Keratinocyte (primary cell): ENCODE data around the gene PARL.

Experiments used
- EZH2 ChIP-seq: IDR thresholded peaks from one replicate; pipeline ENCODE4 v1.6.1; 2012; ENCODE audit warnings: inconsistent platforms, mild to moderate bottlenecking, low read length, moderate library complexity
- TF ChIP-seq, protein P1 (sequence below), 3 experiments: IDR thresholded peaks in 1 of 3; conservative IDR thresholded peaks in 1 of 3; optimal IDR thresholded peaks in 1 of 3; 2 replicates in 2 of 3; 3 replicates in 1 of 3; pipeline versions ENCODE3 to v1.5.1; 2011; ENCODE audit warnings: low read length in 3 of 3, mild to moderate bottlenecking in 3 of 3, moderate library complexity in 2 of 3, control low read depth in 1 of 3, inconsistent platforms in 1 of 3; ENCODE audit not compliant: insufficient read depth in 2 of 3; ENCODE audit errors: extremely low read depth in 1 of 3

DNA sequence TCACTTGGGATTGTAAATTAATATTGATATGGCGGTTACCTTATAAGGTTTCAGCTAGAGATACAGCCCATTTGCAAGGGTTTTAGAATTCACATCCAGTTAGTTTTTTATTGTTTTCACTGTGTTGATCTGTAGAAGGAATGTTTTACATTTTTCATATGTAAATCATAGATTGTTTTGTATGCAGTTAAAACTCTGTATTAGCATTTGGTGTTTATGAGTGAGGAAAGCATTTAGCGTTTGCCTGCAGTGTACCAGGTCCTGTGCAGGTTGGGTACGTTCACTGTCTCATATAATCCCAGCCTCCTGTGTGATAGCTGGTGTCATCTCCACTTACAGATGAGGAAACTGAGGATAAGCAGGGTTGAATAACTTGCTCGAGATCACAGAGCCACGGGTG, 83.1 kb downstream of the PARL start:
- TF ChIP-seq, protein P1, sequence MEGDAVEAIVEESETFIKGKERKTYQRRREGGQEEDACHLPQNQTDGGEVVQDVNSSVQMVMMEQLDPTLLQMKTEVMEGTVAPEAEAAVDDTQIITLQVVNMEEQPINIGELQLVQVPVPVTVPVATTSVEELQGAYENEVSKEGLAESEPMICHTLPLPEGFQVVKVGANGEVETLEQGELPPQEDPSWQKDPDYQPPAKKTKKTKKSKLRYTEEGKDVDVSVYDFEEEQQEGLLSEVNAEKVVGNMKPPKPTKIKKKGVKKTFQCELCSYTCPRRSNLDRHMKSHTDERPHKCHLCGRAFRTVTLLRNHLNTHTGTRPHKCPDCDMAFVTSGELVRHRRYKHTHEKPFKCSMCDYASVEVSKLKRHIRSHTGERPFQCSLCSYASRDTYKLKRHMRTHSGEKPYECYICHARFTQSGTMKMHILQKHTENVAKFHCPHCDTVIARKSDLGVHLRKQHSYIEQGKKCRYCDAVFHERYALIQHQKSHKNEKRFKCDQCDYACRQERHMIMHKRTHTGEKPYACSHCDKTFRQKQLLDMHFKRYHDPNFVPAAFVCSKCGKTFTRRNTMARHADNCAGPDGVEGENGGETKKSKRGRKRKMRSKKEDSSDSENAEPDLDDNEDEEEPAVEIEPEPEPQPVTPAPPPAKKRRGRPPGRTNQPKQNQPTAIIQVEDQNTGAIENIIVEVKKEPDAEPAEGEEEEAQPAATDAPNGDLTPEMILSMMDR (optimal IDR thresholded peaks at IDR 0.05 in 1 of 3, IDR thresholded peaks at IDR 0.05 in 1 of 3, conservative IDR thresholded peaks at IDR 0.05 in 1 of 3; ENCODE audit: extremely low read depth in 1 of 3, insufficient read depth in 2 of 3, low read length in 3 of 3), result no peak
- TF ChIP-seq EZH2, result no peak
